Esophagus squamous epithelium (tissue), 5 donors: ENCODE data around the gene LDLRAD3. TPM values are rescaled to one million over a fixed set of nuclear protein-coding genes. Genes with fewer than 3 reads are reported as not detected.

Source experiments
- DNase-seq: peaks from one replicate; lab custom pipeline; 2025; lab: John Stamatoyannopoulos, UW
- H3K27ac ChIP-seq, 4 donors: fragments of 200-600 bp; sonication (generic); one replicate each; pipeline ENCODE4 v1.5.1; 2016 to 2019; ENCODE audit warnings: mild to moderate bottlenecking in 1 of 4
- H3K27me3 ChIP-seq, 4 donors: fragments of 200-600 bp; sonication (generic); 1 replicate in 3 of 4; 2 replicates in 1 of 4; pipeline versions ENCODE4 v1.5.1 to v1.6.0; 2017 to 2021; ENCODE audit warnings: antibody characterized with exemption in 1 of 4
- H3K36me3 ChIP-seq, 3 donors: fragments of 200-600 bp; sonication (generic); one replicate each; pipeline ENCODE4 v1.5.1; 2016 to 2019
- H3K4me1 ChIP-seq, 3 donors: fragments of 200-600 bp; sonication (generic); one replicate each; pipeline ENCODE4 v1.5.1; 2017 to 2019
- H3K4me3 ChIP-seq, 4 donors: fragments of 200-600 bp; sonication (generic); 1 replicate in 3 of 4; 2 replicates in 1 of 4; pipeline ENCODE4 v1.5.1; 2016 to 2019; ENCODE audit warnings: mild to moderate bottlenecking in 2 of 4, moderate library complexity in 1 of 4
- H3K9me3 ChIP-seq, 3 donors: fragments of 200-600 bp; sonication (generic); one replicate each; pipeline ENCODE4 v1.5.1; 2016 to 2019
- POLR2A ChIP-seq, 4 donors: fragments of 450-650 bp; IDR thresholded peaks; one replicate each; pipeline ENCODE4 v1.6.1; 2017; ENCODE audit warnings: antibody characterized with exemption in 4 of 4, mild to moderate bottlenecking in 4 of 4, moderate library complexity in 3 of 4
- WGBS, 2 donors: methylation state at CpG; one replicate each; pipeline ENCODE4 v1.1.5; 2018; 5-methylcytosine and 5-hydroxymethylcytosine counted together
- intact Hi-C: fragments of 100-400 bp; cut with DNase I; formaldehyde crosslinking; loops from one replicate; pipeline ENCODE4 v1.15.0; 2022
- total RNA-seq, 4 donors: library from RNA; depleted of rRNA; stranded (reverse); fragments of >200 nt; gene quantifications; one replicate each; pipeline ENCODE4 v1.1.0, GENCODE V29; 2016
- TF ChIP-seq, protein P1 (sequence below), 6 experiments: fragments of 450-650 bp in 4 of 6; fragments of 200-600 bp in 2 of 6; sonication (generic) in 2 of 6; IDR thresholded peaks; one replicate each; pipeline ENCODE4 v1.5.1; 2016 to 2019; ENCODE audit warnings: antibody characterized with exemption in 6 of 6, mild to moderate bottlenecking in 4 of 6, moderate library complexity in 4 of 6
- donor health status: DM: yes; HTN: yes; CAD: no.

Gene LDLRAD3
- total RNA-seq, 4 donors from 2014 or later, result 5.0 to 16.8 (median 8.2) TPM

- no peak for DNase-seq
- Histone ChIP-seq H3K27ac (peak overlapping the region in 3 of 4 donors; percentile 31 to 53 (median 41)), H3K27me3 (no peaks in the 10 kb centered on the region), H3K9me3 (no peaks in the 10 kb centered on the region), H3K4me3 (no peak overlapping the region), H3K4me1 (peaks cover 0 to 24% (median 3%) of the 10 kb centered on the region in 3 donors), H3K36me3 (no peaks in the 10 kb centered on the region)
- WGBS, 2 donors, result 53 to 66% methylated on average over 2 to 4 of the region's 4 CpGs
- intact Hi-C loops, result no loop called here
- TF ChIP-seq, protein P1, sequence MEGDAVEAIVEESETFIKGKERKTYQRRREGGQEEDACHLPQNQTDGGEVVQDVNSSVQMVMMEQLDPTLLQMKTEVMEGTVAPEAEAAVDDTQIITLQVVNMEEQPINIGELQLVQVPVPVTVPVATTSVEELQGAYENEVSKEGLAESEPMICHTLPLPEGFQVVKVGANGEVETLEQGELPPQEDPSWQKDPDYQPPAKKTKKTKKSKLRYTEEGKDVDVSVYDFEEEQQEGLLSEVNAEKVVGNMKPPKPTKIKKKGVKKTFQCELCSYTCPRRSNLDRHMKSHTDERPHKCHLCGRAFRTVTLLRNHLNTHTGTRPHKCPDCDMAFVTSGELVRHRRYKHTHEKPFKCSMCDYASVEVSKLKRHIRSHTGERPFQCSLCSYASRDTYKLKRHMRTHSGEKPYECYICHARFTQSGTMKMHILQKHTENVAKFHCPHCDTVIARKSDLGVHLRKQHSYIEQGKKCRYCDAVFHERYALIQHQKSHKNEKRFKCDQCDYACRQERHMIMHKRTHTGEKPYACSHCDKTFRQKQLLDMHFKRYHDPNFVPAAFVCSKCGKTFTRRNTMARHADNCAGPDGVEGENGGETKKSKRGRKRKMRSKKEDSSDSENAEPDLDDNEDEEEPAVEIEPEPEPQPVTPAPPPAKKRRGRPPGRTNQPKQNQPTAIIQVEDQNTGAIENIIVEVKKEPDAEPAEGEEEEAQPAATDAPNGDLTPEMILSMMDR (IDR thresholded peaks at IDR 0.05), result no peak
- TF ChIP-seq POLR2A (IDR thresholded peaks at IDR 0.05), result no peak
These were observed 212.4 kb downstream of the LDLRAD3 start for GRCh38 chr11:36156161-36156816.

GRCh38 chr11:36156817-36157519, 213.1 kb downstream of the LDLRAD3 start:
- Histone ChIP-seq H3K27ac (peak overlapping the region in 2 of 4 donors; percentile 0 to 53), H3K9me3 (no peaks in the 10 kb centered on the region), H3K27me3 (no peaks in the 10 kb centered on the region), H3K4me3 (no peak overlapping the region), H3K4me1 (peaks cover 0 to 24% (median 3%) of the 10 kb centered on the region in 3 donors), H3K36me3 (no peaks in the 10 kb centered on the region)
- no peak for TF ChIP-seq POLR2A (IDR thresholded peaks at IDR 0.05)
- TF ChIP-seq, protein P1 (IDR thresholded peaks at IDR 0.05), result no peak
- intact Hi-C loops, result no loop called here
- DNase-seq, result no peak
- WGBS, 2 donors, result 42 to 64% methylated on average over 5 of the region's 5 CpGs

DNA sequence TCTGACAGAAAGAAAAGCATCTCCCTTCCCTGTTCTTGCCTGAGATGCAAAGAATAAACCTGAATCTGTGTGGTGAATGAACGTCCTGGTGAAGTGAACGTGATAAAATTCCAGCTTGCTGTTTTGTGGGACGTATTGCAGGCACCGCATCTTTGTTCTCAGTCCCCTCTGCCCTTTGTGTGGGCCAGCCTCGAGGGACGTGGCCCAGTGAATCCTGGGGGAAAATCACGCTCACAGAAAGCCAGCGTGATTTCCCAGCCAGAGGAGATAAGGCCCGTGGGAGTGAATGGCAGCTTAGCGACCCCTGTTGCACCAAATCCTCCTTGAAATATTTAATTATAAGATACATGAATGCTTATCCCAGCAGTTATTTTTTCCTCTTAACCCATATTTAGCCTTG, 216.2 kb downstream of the LDLRAD3 start:
- Histone ChIP-seq H3K27ac (no peak overlapping the region), H3K4me1 (peaks cover 0 to 34% (median 3%) of the 10 kb centered on the region in 3 donors), H3K36me3 (no peaks in the 10 kb centered on the region), H3K4me3 (no peak overlapping the region), H3K9me3 (no peaks in the 10 kb centered on the region), H3K27me3 (no peaks in the 10 kb centered on the region)
- no peak for DNase-seq
- WGBS, 2 donors, result 89 to 93% methylated on average over 10 of the region's 10 CpGs
- intact Hi-C loops, result no loop called here
- TF ChIP-seq POLR2A (IDR thresholded peaks at IDR 0.05), result no peak
- TF ChIP-seq, protein P1 (IDR thresholded peaks at IDR 0.05), result no peak

DNA sequence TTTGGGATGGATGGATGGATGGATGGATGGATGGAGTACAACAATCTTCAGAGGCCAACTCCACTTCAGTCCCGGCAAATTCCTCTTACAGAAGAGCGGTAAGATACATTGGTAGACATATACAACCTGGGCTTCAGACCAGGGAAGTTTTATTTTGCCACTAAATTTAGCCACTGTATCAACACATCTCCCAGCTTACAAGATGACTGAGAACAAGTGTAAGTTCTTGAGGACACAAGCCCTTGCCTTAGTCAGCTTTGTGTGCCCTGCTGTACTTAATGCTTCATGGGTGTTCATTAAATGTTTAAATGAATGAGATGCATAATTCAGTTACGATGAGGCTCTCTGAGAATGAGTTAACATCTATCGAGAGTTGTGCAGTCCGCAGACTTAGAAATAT, 217.7 kb downstream of the LDLRAD3 start:
- peaks cover 0 to 19% (median 0%) of the 10 kb centered on the region in 3 donors for H3K4me1 ChIP-seq
- no peaks in the 10 kb centered on the region for H3K9me3 ChIP-seq
- 81 to 87% methylated on average over 5 of the region's 5 CpGs for WGBS, 2 donors
- no peak overlapping the region for H3K4me3 ChIP-seq
- H3K36me3 ChIP-seq, result no peaks in the 10 kb centered on the region
- TF ChIP-seq, protein P1 (IDR thresholded peaks at IDR 0.05), result no peak
- intact Hi-C loops, result no loop called here
- H3K27ac ChIP-seq, result no peak overlapping the region
- no peak for DNase-seq
- H3K27me3 ChIP-seq, result no peaks in the 10 kb centered on the region
